Ovary (tissue), 10 donors: Measurements from ENCODE around the gene ADRA2A. TPM values are rescaled to one million over a fixed set of nuclear protein-coding genes. Genes with fewer than 3 reads are reported as not detected.

Source experiments
- DNase-seq, 5 donors: peaks; one replicate each; pipeline ENCODE4 v3.0.0-alpha.2; 2019 to 2020
- H3K27ac ChIP-seq, 2 donors: fragments of 200-600 bp; one replicate each; pipeline versions ENCODE4 v1.5.1 to v1.8.0; 2019 to 2022
- H3K27me3 ChIP-seq: fragments of 200-600 bp; one replicate; pipeline ENCODE4 v1.8.0; 2022
- H3K36me3 ChIP-seq: fragments of 200-600 bp; sonication (generic); one replicate; pipeline ENCODE4 v1.5.1; 2019
- H3K4me1 ChIP-seq: one replicate; pipeline ENCODE4 v1.8.1; 2013; ENCODE audit warnings: mild to moderate bottlenecking, moderate library complexity; ENCODE audit not compliant: insufficient read depth
- H3K4me3 ChIP-seq: fragments of 200-600 bp; sonication (generic); one replicate; pipeline ENCODE4 v1.5.1; 2017
- H3K9me3 ChIP-seq, 2 donors: fragments of 200-600 bp in 1 of 2; sonication (generic) in 1 of 2; one replicate each; pipeline versions ENCODE4 v1.5.1 to v1.8.1; 2013 to 2019; ENCODE audit warnings: mild to moderate bottlenecking in 1 of 2, moderate library complexity in 1 of 2
- CTCF ChIP-seq, 3 donors: fragments of 450-650 bp in 2 of 3; fragments of 200-600 bp in 1 of 3; IDR thresholded peaks; one replicate each; pipeline versions ENCODE4 v1.5.1 to v1.8.0; 2016 to 2022; ENCODE audit warnings: antibody characterized with exemption in 3 of 3, mild to moderate bottlenecking in 1 of 3
- EP300 ChIP-seq: sonication (generic); formaldehyde crosslinking; IDR thresholded peaks from one replicate; pipeline ENCODE4 v1.6.1; 2017; ENCODE audit warnings: antibody characterized with exemption
- POLR2A ChIP-seq: fragments of 450-650 bp; IDR thresholded peaks from one replicate; pipeline ENCODE4 v1.6.1; 2017; ENCODE audit warnings: antibody characterized with exemption, mild to moderate bottlenecking, moderate library complexity
- WGBS, 3 donors: extraction: QIAGEN DNeasy Blood & Tissue Kit in 1 of 3; methylation state at CpG; one replicate each; pipeline versions ENCODE4 v1.1.5 to v1.1.7; 2013 to 2017; 5-methylcytosine and 5-hydroxymethylcytosine counted together
- intact Hi-C, 4 donors: fragments of 100-400 bp; cut with DNase I; formaldehyde crosslinking; loops; one replicate each; pipeline versions ENCODE4 v1.11.0 to v1.15.1; 2022 to 2023
- long read RNA-seq, 3 donors: library from polyadenylated mRNA in 2 of 3; unstranded in 2 of 3; transcript quantifications; one replicate each; pipeline ENCODE4 v2.0.0 and lab custom pipeline, GENCODE V29; 2021 to 2026
- polyA plus RNA-seq, 2 donors: library from polyadenylated mRNA; stranded (reverse); fragments of 200-250 nt in 1 of 2; fragments of 350-450 nt in 1 of 2; fragmentation: Illumina TruSeq in 1 of 2; extraction: RNeasy Lipid Tissue Mini Kit (QIAGEN cat#74804) in 1 of 2; gene quantifications; one replicate each; pipeline ENCODE4 v1.2.3, GENCODE V29; 2013 to 2014
- total RNA-seq, 7 donors: library from RNA; depleted of rRNA in 2 of 7; stranded (reverse); fragments of >200 nt in 2 of 7; fragmentation: NEBNext Ultra II Directional in 3 of 7; extraction: Animal tissue kit (Norgen Biotek cat#: 25700) in 3 of 7; gene quantifications; one replicate each; pipeline versions ENCODE4 v1.1.0 to v1.2.4, GENCODE V29; 2016 to 2023
- donor health status: DM: no; HTN: no; CAD: no; lungs with moderate emphysema.
- donor health status: DM: no; HTN: no; CAD: no.
- donor health status: Bipolar disorder and iron deficiency.
- donor health status: DM: yes; HTN: yes; CAD: no.
- donor health status: DM: no; HTN: no; CAD: no.
- donor health status: DM: yes; HTN: yes; CAD: no.

Gene ADRA2A
- 10 to 100 TPM; 13.7 to 55.7 (median 22.0) TPM for total RNA-seq
- polyA plus RNA-seq: 10 to 100 TPM; 19.0 to 20.0 TPM
- long read RNA-seq, donor 1, transcript ADRA2A-201 (1 exons, 3,745 nt): major isoform, 18 of 19 reads
- long read RNA-seq, donor 1, partial matches to known transcripts: 0 of 19 reads
- long read RNA-seq, donor 1, other reads (novel, unspliced or antisense): 1 of 19 reads
- long read RNA-seq, donor 2, transcript ADRA2A-201 (1 exons, 3,745 nt): major isoform, 8 of 8 reads
- long read RNA-seq, donor 2, partial matches to known transcripts: 0 of 8 reads
- long read RNA-seq, donor 2, other reads (novel, unspliced or antisense): 0 of 8 reads
- long read RNA-seq, donor 3, transcript ADRA2A-201 (1 exons, 3,745 nt): major isoform, 157 of 163 reads
- long read RNA-seq, donor 3, partial matches to known transcripts: 0 of 163 reads
- long read RNA-seq, donor 3, other reads (novel, unspliced or antisense): 6 of 163 reads

GRCh38 chr10:111076682-111077478 is at the start of gene ADRA2A:
Gene ADRA2A, plus strand, starts transcription at chr10:111077029. Its CDS starts 968 bp downstream, at chr10:111077997.
- Histone ChIP-seq H3K9me3 (no peaks in the 10 kb centered on the region), H3K4me3 (peak within 1 kb of the TSS; percentile 51), H3K27me3 (no peaks in the 10 kb centered on the region), H3K36me3 (no peaks in the 10 kb centered on the region), H3K4me1 (peaks cover 13% of the 10 kb centered on the region), H3K27ac (peak within 1 kb of the TSS; percentile 66 to 81)
- peak; percentile 78 to 88 (median 86) for DNase-seq
- WGBS, 3 donors: 0% methylated on average over 44 to 79 of the region's 79 CpGs
- TF ChIP-seq POLR2A: peak; percentile 35
- TF ChIP-seq EP300: no peak
- TF ChIP-seq CTCF (IDR thresholded peaks at IDR 0.05): no peak
- intact Hi-C loops: loop anchor here in 2 of 4 donors (5.0 to 10.0 kb wide), 8 partner anchors 108 to 520 kb away; no protein-coding TSS in a partner anchor

GRCh38 chr10:111030042-111030750 is 46.6 kb upstream of the ADRA2A start:
- Histone ChIP-seq H3K27me3 (no peaks in the 10 kb centered on the region), H3K36me3 (no peaks in the 10 kb centered on the region), H3K27ac (no peak overlapping the region), H3K4me3 (no peak overlapping the region), H3K9me3 (no peaks in the 10 kb centered on the region), H3K4me1 (no peaks in the 10 kb centered on the region)
- TF ChIP-seq EP300 (no peak), POLR2A (no peak), CTCF (IDR thresholded peaks at IDR 0.05) (no peak)
- intact Hi-C loops: no loop called here
- DNase-seq: no peak
- 92 to 98% (median 97%) methylated on average over 9 of the region's 9 CpGs for WGBS, 3 donors

GRCh38 chr10:111034598-111035310 is 42.1 kb upstream of the ADRA2A start:
- H3K4me3 ChIP-seq: no peak overlapping the region
- H3K36me3 ChIP-seq: no peaks in the 10 kb centered on the region

More at GRCh38 chr10:111034598-111035310, 42.1 kb upstream of the ADRA2A start:
- no peak overlapping the region for H3K27ac ChIP-seq
- intact Hi-C loops: no loop called here
- no peak for DNase-seq
- H3K27me3 ChIP-seq: no peaks in the 10 kb centered on the region
- WGBS, 3 donors: 41 to 52% (median 45%) methylated on average over 2 of the region's 2 CpGs
- no peaks in the 10 kb centered on the region for H3K9me3 ChIP-seq
- no peak for TF ChIP-seq CTCF (IDR thresholded peaks at IDR 0.05)
- no peak for TF ChIP-seq EP300
- TF ChIP-seq POLR2A: no peak
- H3K4me1 ChIP-seq: no peaks in the 10 kb centered on the region
